ENCODE measurements around the gene TMEM232.

DNA sequence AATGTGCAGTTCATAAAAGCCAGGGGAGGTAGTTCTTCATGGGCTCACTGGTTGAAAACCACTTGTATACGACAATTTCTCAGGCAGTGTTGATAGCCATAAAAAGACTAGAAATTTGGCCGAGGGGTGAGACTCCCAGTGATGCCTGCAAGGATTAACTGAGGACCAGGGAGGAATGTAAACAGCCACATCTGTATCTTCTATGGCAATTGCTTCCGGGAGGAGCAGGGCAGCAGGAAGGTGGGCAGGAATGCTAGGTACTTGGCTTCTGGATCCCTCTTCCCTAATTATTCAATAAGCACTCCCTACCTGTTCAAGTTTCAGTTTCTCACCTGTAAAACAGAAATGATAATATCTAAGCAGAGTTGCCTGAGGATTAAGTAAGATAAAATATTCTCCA lies 45.4 kb downstream of the TMEM232 start:
- TF ChIP-seq, protein P1, sequence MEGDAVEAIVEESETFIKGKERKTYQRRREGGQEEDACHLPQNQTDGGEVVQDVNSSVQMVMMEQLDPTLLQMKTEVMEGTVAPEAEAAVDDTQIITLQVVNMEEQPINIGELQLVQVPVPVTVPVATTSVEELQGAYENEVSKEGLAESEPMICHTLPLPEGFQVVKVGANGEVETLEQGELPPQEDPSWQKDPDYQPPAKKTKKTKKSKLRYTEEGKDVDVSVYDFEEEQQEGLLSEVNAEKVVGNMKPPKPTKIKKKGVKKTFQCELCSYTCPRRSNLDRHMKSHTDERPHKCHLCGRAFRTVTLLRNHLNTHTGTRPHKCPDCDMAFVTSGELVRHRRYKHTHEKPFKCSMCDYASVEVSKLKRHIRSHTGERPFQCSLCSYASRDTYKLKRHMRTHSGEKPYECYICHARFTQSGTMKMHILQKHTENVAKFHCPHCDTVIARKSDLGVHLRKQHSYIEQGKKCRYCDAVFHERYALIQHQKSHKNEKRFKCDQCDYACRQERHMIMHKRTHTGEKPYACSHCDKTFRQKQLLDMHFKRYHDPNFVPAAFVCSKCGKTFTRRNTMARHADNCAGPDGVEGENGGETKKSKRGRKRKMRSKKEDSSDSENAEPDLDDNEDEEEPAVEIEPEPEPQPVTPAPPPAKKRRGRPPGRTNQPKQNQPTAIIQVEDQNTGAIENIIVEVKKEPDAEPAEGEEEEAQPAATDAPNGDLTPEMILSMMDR (IDR thresholded peaks at IDR 0.05; ENCODE audit: low read length), result no peak
- no peak for TF ChIP-seq EZH2 (IDR thresholded peaks at IDR 0.05; ENCODE audit: borderline replicate concordance, low read length)

Data from OCI-LY1 (cell line).